H9 (cell line): ENCODE measurements around the gene ANO6. TPM values are rescaled to one million over a fixed set of nuclear protein-coding genes. Genes with fewer than 3 reads are reported as not detected.

Experiments
- DNase-seq: peaks from one replicate; pipeline ENCODE4 v3.0.0-alpha.2; 2017
- H2AFZ ChIP-seq: one replicate; pipeline ENCODE4 v1.6.1; 2013; ENCODE audit warnings: mild to moderate bottlenecking, low read length, control low read depth, moderate library complexity
- H2AK5ac ChIP-seq: 2 replicates; pipeline ENCODE4 v1.6.1; 2013; ENCODE audit warnings: low read length, control low read depth, mixed read lengths; ENCODE audit not compliant: insufficient read length
- H2BK120ac ChIP-seq: one replicate; pipeline ENCODE4 v1.6.1; 2013; ENCODE audit warnings: low read depth, mild to moderate bottlenecking, low read length, control low read depth, inconsistent platforms; ENCODE audit not compliant: poor library complexity, severe bottlenecking
- H2BK12ac ChIP-seq: 2 replicates; pipeline ENCODE4 v1.6.1; 2013; ENCODE audit warnings: low read length, control low read depth, mixed read lengths, low read depth; ENCODE audit not compliant: insufficient read length
- H2BK15ac ChIP-seq: 2 replicates; pipeline ENCODE4 v1.6.1; 2013; ENCODE audit warnings: low read depth, low read length, control low read depth
- H2BK20ac ChIP-seq: one replicate; pipeline ENCODE4 v1.6.1; 2013; ENCODE audit warnings: low read depth, mild to moderate bottlenecking, low read length, control low read depth, inconsistent platforms; ENCODE audit not compliant: poor library complexity, severe bottlenecking
- H2BK5ac ChIP-seq: 2 replicates; pipeline ENCODE4 v1.6.1; 2013; ENCODE audit warnings: low read length, control low read depth, mixed read lengths; ENCODE audit not compliant: insufficient read length
- H3K14ac ChIP-seq: 2 replicates; pipeline ENCODE4 v1.6.1; 2013; ENCODE audit warnings: low read length, control low read depth; ENCODE audit not compliant: insufficient read depth
- H3K18ac ChIP-seq: 2 replicates; pipeline ENCODE4 v1.6.1; 2013; ENCODE audit warnings: low read depth, mild to moderate bottlenecking, mixed read lengths, low read length, control low read depth; ENCODE audit not compliant: insufficient read length
- H3K23ac ChIP-seq: 2 replicates; pipeline ENCODE4 v1.6.1; 2013; ENCODE audit warnings: low read length, control low read depth, mixed read lengths, low read depth; ENCODE audit not compliant: insufficient read length
- H3K23me2 ChIP-seq: 2 replicates; pipeline ENCODE4 v1.6.1; 2013; ENCODE audit warnings: low read depth, mild to moderate bottlenecking, mixed read lengths, low read length, control low read depth; ENCODE audit not compliant: insufficient read length, poor library complexity, severe bottlenecking
- H3K27ac ChIP-seq: 2 replicates; pipeline ENCODE4 v1.5.1; 2013; ENCODE audit warnings: low read length, control low read depth, mixed read lengths, low read depth; ENCODE audit not compliant: insufficient read length
- H3K27me3 ChIP-seq: 2 replicates; pipeline ENCODE4 v1.6.1; 2013; ENCODE audit warnings: low read length, control low read depth, inconsistent platforms; ENCODE audit not compliant: insufficient read depth
- H3K4ac ChIP-seq: 2 replicates; pipeline ENCODE4 v1.6.1; 2013; ENCODE audit warnings: low read depth, mild to moderate bottlenecking, control low read depth, inconsistent platforms, low read length, moderate library complexity
- H3K4me1 ChIP-seq: 2 replicates; pipeline ENCODE4 v1.6.1; 2013; ENCODE audit warnings: low read length, control low read depth, inconsistent platforms; ENCODE audit not compliant: insufficient read depth
- H3K4me2 ChIP-seq: 2 replicates; pipeline ENCODE4 v1.6.1; 2013; ENCODE audit warnings: low read length, control low read depth, mixed read lengths; ENCODE audit not compliant: insufficient read length, insufficient read depth
- H3K56ac ChIP-seq: 2 replicates; pipeline ENCODE4 v1.6.1; 2013; ENCODE audit warnings: low read depth, mild to moderate bottlenecking, mixed read lengths, low read length, control low read depth; ENCODE audit not compliant: insufficient read length
- H3K79me1 ChIP-seq: 2 replicates; pipeline ENCODE4 v1.6.1; 2013; ENCODE audit warnings: low read depth, mild to moderate bottlenecking, moderate library complexity, low read length, control low read depth, inconsistent platforms; ENCODE audit not compliant: insufficient read depth, poor library complexity, severe bottlenecking
- H3K79me2 ChIP-seq: 2 replicates; pipeline ENCODE4 v1.6.1; 2013; ENCODE audit warnings: low read length, control low read depth, inconsistent platforms; ENCODE audit not compliant: insufficient read depth
- H3K9ac ChIP-seq: 2 replicates; pipeline ENCODE4 v1.6.1; 2013; ENCODE audit warnings: low read length, control low read depth, mixed read lengths; ENCODE audit not compliant: insufficient read length; ENCODE audit errors: extremely low read depth
- H3K9me3 ChIP-seq: one replicate; pipeline ENCODE4 v1.6.1; 2013; ENCODE audit warnings: low read depth, low read length, inconsistent platforms; ENCODE audit not compliant: control insufficient read depth
- H3T11ph ChIP-seq: one replicate; pipeline ENCODE4 v1.6.1; 2013; ENCODE audit warnings: mild to moderate bottlenecking, low read length, control low read depth, inconsistent platforms
- H4K20me1 ChIP-seq: one replicate; pipeline ENCODE4 v1.6.1; 2013; ENCODE audit not compliant: control insufficient read depth, insufficient read length, insufficient read depth
- H4K5ac ChIP-seq: 2 replicates; pipeline ENCODE4 v1.6.1; 2013; ENCODE audit warnings: low read depth, mild to moderate bottlenecking, mixed read lengths, low read length, control low read depth; ENCODE audit not compliant: insufficient read length
- H4K8ac ChIP-seq: replicated peaks from 2 replicates; pipeline ENCODE4 v1.6.1; 2013; ENCODE audit warnings: low read length, control low read depth, mixed read lengths, low read depth; ENCODE audit not compliant: insufficient read length
- H4K91ac ChIP-seq: 2 replicates; pipeline ENCODE4 v1.6.1; 2013; ENCODE audit warnings: low read depth, mild to moderate bottlenecking, moderate library complexity, mixed read lengths, low read length, control low read depth; ENCODE audit not compliant: insufficient read length
- H3K27ac Mint-ChIP-seq, 3 experiments: 2 replicates in 2 of 3; 3 replicates in 1 of 3; pipeline ENCODE4 v1.8.0; 2020 to 2021; ENCODE audit warnings: mixed read lengths in 3 of 3, mild to moderate bottlenecking in 1 of 3, moderate library complexity in 1 of 3
- H3K27me3 Mint-ChIP-seq: 2 replicates; pipeline ENCODE4 v1.8.0; 2021; ENCODE audit warnings: low read depth, mild to moderate bottlenecking, moderate library complexity, mixed read lengths
- H3K36me3 Mint-ChIP-seq, 3 experiments: 2 replicates in 2 of 3; 3 replicates in 1 of 3; pipeline ENCODE4 v1.8.0; 2020 to 2021; ENCODE audit warnings: low read depth in 3 of 3, mixed read lengths in 3 of 3; ENCODE audit not compliant: insufficient read depth in 1 of 3
- H3K4me1 Mint-ChIP-seq, 2 experiments: 2 replicates each; pipeline ENCODE4 v1.8.0; 2020; ENCODE audit warnings: mixed read lengths in 2 of 2
- H3K4me3 Mint-ChIP-seq, 2 experiments: 2 replicates in 1 of 2; 3 replicates in 1 of 2; pipeline ENCODE4 v1.8.0; 2020 to 2021; ENCODE audit warnings: mild to moderate bottlenecking in 2 of 2, mixed read lengths in 2 of 2, moderate library complexity in 1 of 2
- H3K9me3 Mint-ChIP-seq, 2 experiments: 2 replicates in 1 of 2; 3 replicates in 1 of 2; pipeline ENCODE4 v1.8.0; 2020; ENCODE audit warnings: mild to moderate bottlenecking in 2 of 2, mixed read lengths in 2 of 2, moderate library complexity in 1 of 2
- WGBS: extraction: QIAGEN DNeasy Blood & Tissue Kit; methylation state at CpG from one replicate; pipeline ENCODE4 v1.1.7; 2013; ENCODE audit warnings: missing lambda C conversion rate, low lambda C conversion rate, mixed read lengths; ENCODE audit not compliant: insufficient read length; ENCODE audit errors: extremely low coverage; 5-methylcytosine and 5-hydroxymethylcytosine counted together
- total RNA-seq: library from RNA; stranded (reverse); gene quantifications from 2 replicates; pipeline ENCODE4 v1.2.1, GENCODE V29; 2021
- TF ChIP-seq, protein P1 (sequence below): fragments of 200-600 bp; sonication (generic); conservative IDR thresholded peaks from 3 replicates; pipeline ENCODE4 v1.8.0; 2021; ENCODE audit warnings: antibody characterized with exemption, mild to moderate bottlenecking

The ANO6 gene
- total RNA-seq, 1 experiment from 2014 or later, result 24.3 TPM

DNA sequence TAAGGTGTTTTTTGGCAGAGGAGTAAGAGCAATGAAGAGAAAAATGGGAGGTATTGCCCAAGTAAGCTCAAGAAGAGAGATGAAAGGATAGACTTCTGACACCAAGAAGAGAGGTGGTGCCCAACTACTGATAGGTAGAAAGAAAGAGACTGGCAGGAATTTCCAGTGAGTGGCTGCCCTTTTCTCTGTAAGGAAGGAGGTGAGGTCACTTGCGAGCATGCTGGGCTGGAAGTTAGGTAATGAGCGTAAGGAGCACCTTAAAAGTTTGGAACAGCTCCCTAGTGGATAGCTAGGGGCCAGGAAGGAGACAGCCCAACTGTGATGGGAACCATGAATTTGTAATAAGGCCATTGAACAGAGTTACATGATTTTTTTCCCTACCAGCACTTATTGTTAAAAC, 127.0 kb downstream of the ANO6 start:
- Histone ChIP-seq H3K27ac (no peak overlapping the region), H2BK5ac (no peak overlapping the region), H2BK120ac (no peak overlapping the region), H4K20me1 (no peaks in the 10 kb centered on the region), H3K79me2 (no peaks in the 10 kb centered on the region), H4K91ac (no peak overlapping the region), H3K4me2 (no peak overlapping the region), H3T11ph (no peak overlapping the region), H3K23me2 (no peaks in the 10 kb centered on the region), H2BK20ac (no peak overlapping the region), H3K14ac (no peak overlapping the region), H3K18ac (no peak overlapping the region), H4K5ac (no peak overlapping the region), H3K4me1 (peaks cover 2% of the 10 kb centered on the region; the same call in 1 of the 2 replicates), H3K9me3 (no peaks in the 10 kb centered on the region), H2BK15ac (no peak overlapping the region), H4K8ac (no peak overlapping the region), H3K56ac (no peak overlapping the region), H2AFZ (no peak overlapping the region), H2AK5ac (no peak overlapping the region), H3K79me1 (no peaks in the 10 kb centered on the region), H3K27me3 (no peaks in the 10 kb centered on the region), H3K23ac (no peak overlapping the region), H3K4ac (no peak overlapping the region), H3K9ac (no peak overlapping the region), H2BK12ac (no peak overlapping the region)
- H3K27me3 Mint-ChIP-seq, result no peaks in the 10 kb centered on the region
- H3K9me3 Mint-ChIP-seq, result no peaks in the 10 kb centered on the region
- no peak overlapping the region for H3K27ac Mint-ChIP-seq
- H3K4me1 Mint-ChIP-seq, result peaks cover 3 to 13% of the 10 kb centered on the region in 2 experiments; a peak in 2 of 4 replicates
- TF ChIP-seq, protein P1, sequence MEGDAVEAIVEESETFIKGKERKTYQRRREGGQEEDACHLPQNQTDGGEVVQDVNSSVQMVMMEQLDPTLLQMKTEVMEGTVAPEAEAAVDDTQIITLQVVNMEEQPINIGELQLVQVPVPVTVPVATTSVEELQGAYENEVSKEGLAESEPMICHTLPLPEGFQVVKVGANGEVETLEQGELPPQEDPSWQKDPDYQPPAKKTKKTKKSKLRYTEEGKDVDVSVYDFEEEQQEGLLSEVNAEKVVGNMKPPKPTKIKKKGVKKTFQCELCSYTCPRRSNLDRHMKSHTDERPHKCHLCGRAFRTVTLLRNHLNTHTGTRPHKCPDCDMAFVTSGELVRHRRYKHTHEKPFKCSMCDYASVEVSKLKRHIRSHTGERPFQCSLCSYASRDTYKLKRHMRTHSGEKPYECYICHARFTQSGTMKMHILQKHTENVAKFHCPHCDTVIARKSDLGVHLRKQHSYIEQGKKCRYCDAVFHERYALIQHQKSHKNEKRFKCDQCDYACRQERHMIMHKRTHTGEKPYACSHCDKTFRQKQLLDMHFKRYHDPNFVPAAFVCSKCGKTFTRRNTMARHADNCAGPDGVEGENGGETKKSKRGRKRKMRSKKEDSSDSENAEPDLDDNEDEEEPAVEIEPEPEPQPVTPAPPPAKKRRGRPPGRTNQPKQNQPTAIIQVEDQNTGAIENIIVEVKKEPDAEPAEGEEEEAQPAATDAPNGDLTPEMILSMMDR, result no peak
- no peak overlapping the region for H3K4me3 Mint-ChIP-seq
- peaks cover under 1 to 3% (median 2%) of the 10 kb centered on the region in 3 experiments; a peak in 5 of 7 replicates for H3K36me3 Mint-ChIP-seq
- no peak for DNase-seq
- WGBS, result no CpG with 5 or more reads among the region's 2 CpGs
